HEK293 (cell line): ENCODE data around the gene DLX6.

Source experiments
- BCL11A ChIP-seq: fragments of 450-650 bp; formaldehyde crosslinking; IDR thresholded peaks from 2 replicates; pipeline ENCODE4 v1.5.1; 2016; ENCODE audit warnings: low read depth, missing biosample characterization, missing genetic modification characterization
- CTCF ChIP-seq: fragments of 450-650 bp; formaldehyde crosslinking; IDR thresholded peaks from 2 replicates; pipeline ENCODE4 v1.5.1; 2016; ENCODE audit warnings: missing biosample characterization, missing genetic modification characterization
- SCRT1 ChIP-seq: fragments of 450-650 bp; formaldehyde crosslinking; IDR thresholded peaks from 2 replicates; pipeline ENCODE4 v1.5.1; 2016; ENCODE audit warnings: missing biosample characterization, missing genetic modification characterization, borderline replicate concordance
- ZBTB17 ChIP-seq: fragments of 450-650 bp; formaldehyde crosslinking; IDR thresholded peaks from 2 replicates; pipeline ENCODE4 v1.5.1; 2016; ENCODE audit warnings: missing biosample characterization, missing genetic modification characterization
- ZNF24 ChIP-seq: fragments of 450-650 bp; formaldehyde crosslinking; IDR thresholded peaks from 2 replicates; pipeline ENCODE4 v1.5.1; 2016; ENCODE audit warnings: missing biosample characterization, missing genetic modification characterization
- ZNF248 ChIP-seq: fragments of 450-650 bp; formaldehyde crosslinking; IDR thresholded peaks from 2 replicates; pipeline ENCODE4 v1.5.1; 2017; ENCODE audit warnings: missing biosample characterization, missing genetic modification characterization
- ZNF266 ChIP-seq: fragments of 450-650 bp; formaldehyde crosslinking; IDR thresholded peaks from 2 replicates; pipeline ENCODE4 v1.5.1; 2016; ENCODE audit warnings: missing biosample characterization, missing genetic modification characterization, low read depth
- ZNF335 ChIP-seq: fragments of 450-650 bp; formaldehyde crosslinking; conservative IDR thresholded peaks from 2 replicates; pipeline ENCODE4 v1.5.1; 2016; ENCODE audit warnings: missing biosample characterization, missing genetic modification characterization
- ZNF362 ChIP-seq: fragments of 450-650 bp; formaldehyde crosslinking; IDR thresholded peaks from 2 replicates; pipeline ENCODE4 v1.5.1; 2016; ENCODE audit warnings: missing biosample characterization, missing genetic modification characterization
- ZSCAN16 ChIP-seq: fragments of 450-650 bp; formaldehyde crosslinking; IDR thresholded peaks from 2 replicates; pipeline ENCODE4 v1.5.1; 2016; ENCODE audit warnings: missing biosample characterization, missing genetic modification characterization
- ZXDB ChIP-seq: fragments of 450-650 bp; formaldehyde crosslinking; IDR thresholded peaks from 2 replicates; pipeline ENCODE4 v1.5.1; 2016; ENCODE audit warnings: missing biosample characterization, missing genetic modification characterization

- no peak for TF ChIP-seq ZXDB (tag by site-specific recombination)
- TF ChIP-seq CTCF (tag by site-specific recombination) = no peak
- no peak for TF ChIP-seq ZNF248 (tag by site-specific recombination)
- no peak for TF ChIP-seq ZSCAN16
- TF ChIP-seq ZNF335 = no peak
- TF ChIP-seq ZNF362 = no peak
- TF ChIP-seq SCRT1 (tag by site-specific recombination) = no peak
- no peak for TF ChIP-seq ZNF24 (tag by site-specific recombination)
- no peak for TF ChIP-seq BCL11A (tag by site-specific recombination)
- TF ChIP-seq ZBTB17 (tag by site-specific recombination) = no peak
- TF ChIP-seq ZNF266 (tag by site-specific recombination) = no peak
These were observed 43.0 kb upstream of the DLX6 start for GRCh38 chr7:96962221-96962885.
